Testis (tissue), 2 donors: ENCODE measurements around the gene EPB41L2.

ENCODE experiments used
- POLR2A ChIP-seq: fragments of 450-650 bp; IDR thresholded peaks from one replicate; pipeline ENCODE4 v1.6.1; 2017; ENCODE audit warnings: antibody characterized with exemption, mild to moderate bottlenecking, moderate library complexity
- TF ChIP-seq, protein P1 (sequence below), 3 experiments: fragments of 450-650 bp in 2 of 3; fragments of 200-600 bp in 1 of 3; sonication (generic) in 1 of 3; IDR thresholded peaks; one replicate each; pipeline ENCODE4 v1.5.1; 2016 to 2019; ENCODE audit warnings: antibody characterized with exemption in 3 of 3, mild to moderate bottlenecking in 2 of 3, moderate library complexity in 1 of 3

DNA sequence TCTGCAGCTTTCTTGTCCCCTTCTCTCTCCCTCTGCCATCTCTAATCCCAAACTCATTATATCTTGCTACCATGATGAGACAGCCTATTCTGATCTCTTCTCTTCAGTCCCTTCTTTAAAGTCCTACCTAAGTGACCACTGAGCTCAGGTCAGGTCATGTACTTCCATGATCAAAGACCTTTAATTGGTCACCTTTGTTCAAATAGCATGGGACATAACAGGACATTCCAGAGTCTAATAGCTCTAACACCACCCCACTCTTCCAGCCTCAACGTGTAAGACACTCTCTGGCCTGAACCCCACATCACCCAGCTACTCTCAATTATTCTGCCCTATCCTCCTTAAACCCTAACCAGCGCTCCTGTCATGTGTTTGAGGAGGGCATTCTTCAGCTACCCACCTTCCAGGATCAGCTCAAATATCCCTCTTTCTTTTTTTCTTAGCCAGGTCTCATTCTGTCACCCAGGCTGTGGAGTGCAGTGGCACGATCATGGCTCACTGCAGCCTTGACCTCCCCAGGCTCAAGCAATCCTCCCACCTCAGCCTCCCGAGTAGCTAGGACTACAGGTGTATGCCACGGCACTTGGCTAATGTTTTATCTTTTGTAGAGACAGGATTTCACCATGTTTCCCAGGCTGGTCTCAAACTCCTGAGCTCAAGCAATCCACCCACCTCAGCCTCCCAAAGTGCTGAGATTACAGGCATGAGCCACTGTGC, 237.9 kb downstream of the EPB41L2 start:
- TF ChIP-seq, protein P1, sequence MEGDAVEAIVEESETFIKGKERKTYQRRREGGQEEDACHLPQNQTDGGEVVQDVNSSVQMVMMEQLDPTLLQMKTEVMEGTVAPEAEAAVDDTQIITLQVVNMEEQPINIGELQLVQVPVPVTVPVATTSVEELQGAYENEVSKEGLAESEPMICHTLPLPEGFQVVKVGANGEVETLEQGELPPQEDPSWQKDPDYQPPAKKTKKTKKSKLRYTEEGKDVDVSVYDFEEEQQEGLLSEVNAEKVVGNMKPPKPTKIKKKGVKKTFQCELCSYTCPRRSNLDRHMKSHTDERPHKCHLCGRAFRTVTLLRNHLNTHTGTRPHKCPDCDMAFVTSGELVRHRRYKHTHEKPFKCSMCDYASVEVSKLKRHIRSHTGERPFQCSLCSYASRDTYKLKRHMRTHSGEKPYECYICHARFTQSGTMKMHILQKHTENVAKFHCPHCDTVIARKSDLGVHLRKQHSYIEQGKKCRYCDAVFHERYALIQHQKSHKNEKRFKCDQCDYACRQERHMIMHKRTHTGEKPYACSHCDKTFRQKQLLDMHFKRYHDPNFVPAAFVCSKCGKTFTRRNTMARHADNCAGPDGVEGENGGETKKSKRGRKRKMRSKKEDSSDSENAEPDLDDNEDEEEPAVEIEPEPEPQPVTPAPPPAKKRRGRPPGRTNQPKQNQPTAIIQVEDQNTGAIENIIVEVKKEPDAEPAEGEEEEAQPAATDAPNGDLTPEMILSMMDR (IDR thresholded peaks at IDR 0.05), result no peak
- no peak for TF ChIP-seq POLR2A
